PC-9 (cell line): ENCODE results near the gene PLSCR4.

Experiments
- EZH2 ChIP-seq: fragments of 200-600 bp; sonication (generic); IDR thresholded peaks from 2 replicates; pipeline ENCODE4 v1.8.0; 2017; ENCODE audit warnings: antibody characterized with exemption, low read depth
- TF ChIP-seq, protein P1 (sequence below): fragments of 200-600 bp; sonication (generic); conservative IDR thresholded peaks from 2 replicates; pipeline ENCODE4 v1.6.1; 2017; ENCODE audit warnings: mixed run types, antibody characterized with exemption, mild to moderate bottlenecking, moderate library complexity

DNA sequence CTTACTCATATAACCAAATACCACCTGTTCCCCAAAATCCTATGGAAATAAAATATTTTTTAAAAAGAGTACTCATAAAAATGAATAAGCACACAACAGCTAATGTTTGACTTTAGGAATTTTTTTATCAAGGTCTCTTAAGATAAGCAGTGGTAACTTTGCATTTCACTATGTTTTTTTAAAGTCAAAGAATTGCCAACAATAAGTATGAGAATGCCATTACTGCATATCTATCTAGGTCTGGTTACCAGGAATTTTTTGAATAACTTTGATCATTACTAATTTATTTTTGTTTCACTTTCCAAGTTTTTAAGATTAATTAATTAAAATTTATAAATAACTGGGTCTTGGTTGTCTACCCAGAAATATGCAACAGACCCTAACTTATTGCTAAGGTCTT is 41.5 kb downstream of the PLSCR4 start:
- TF ChIP-seq, protein P1, sequence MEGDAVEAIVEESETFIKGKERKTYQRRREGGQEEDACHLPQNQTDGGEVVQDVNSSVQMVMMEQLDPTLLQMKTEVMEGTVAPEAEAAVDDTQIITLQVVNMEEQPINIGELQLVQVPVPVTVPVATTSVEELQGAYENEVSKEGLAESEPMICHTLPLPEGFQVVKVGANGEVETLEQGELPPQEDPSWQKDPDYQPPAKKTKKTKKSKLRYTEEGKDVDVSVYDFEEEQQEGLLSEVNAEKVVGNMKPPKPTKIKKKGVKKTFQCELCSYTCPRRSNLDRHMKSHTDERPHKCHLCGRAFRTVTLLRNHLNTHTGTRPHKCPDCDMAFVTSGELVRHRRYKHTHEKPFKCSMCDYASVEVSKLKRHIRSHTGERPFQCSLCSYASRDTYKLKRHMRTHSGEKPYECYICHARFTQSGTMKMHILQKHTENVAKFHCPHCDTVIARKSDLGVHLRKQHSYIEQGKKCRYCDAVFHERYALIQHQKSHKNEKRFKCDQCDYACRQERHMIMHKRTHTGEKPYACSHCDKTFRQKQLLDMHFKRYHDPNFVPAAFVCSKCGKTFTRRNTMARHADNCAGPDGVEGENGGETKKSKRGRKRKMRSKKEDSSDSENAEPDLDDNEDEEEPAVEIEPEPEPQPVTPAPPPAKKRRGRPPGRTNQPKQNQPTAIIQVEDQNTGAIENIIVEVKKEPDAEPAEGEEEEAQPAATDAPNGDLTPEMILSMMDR, result no peak
- TF ChIP-seq EZH2, result no peak
